ENCODE data around the gene KLHDC8A.
A peak's percentile ranks its signal among the peaks of the same experiment; 100 is the strongest.

Gene KLHDC8A

DNA sequence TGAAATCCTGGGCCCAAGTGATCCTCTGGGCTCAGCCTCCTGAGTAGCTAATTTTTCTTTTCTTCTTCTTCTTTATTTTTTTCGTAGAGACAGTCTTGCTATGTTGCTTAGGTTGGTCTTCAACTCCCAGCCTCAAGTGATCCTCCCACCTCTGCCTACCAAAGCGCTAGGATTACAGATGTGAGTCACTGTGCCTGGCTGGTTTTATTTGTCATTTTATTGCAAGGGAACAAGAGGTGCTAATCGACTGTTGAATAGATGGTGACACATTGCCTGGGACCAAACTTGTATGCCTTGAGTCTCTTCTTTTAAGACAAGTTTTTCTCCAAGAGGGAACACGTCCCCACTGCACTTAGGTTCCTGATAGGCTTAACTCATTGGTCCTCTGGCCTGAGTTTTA, 20.0 kb upstream of the KLHDC8A start:
- TF ChIP-seq, protein P1, sequence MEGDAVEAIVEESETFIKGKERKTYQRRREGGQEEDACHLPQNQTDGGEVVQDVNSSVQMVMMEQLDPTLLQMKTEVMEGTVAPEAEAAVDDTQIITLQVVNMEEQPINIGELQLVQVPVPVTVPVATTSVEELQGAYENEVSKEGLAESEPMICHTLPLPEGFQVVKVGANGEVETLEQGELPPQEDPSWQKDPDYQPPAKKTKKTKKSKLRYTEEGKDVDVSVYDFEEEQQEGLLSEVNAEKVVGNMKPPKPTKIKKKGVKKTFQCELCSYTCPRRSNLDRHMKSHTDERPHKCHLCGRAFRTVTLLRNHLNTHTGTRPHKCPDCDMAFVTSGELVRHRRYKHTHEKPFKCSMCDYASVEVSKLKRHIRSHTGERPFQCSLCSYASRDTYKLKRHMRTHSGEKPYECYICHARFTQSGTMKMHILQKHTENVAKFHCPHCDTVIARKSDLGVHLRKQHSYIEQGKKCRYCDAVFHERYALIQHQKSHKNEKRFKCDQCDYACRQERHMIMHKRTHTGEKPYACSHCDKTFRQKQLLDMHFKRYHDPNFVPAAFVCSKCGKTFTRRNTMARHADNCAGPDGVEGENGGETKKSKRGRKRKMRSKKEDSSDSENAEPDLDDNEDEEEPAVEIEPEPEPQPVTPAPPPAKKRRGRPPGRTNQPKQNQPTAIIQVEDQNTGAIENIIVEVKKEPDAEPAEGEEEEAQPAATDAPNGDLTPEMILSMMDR (IDR thresholded peaks at IDR 0.05): no peak

DNA sequence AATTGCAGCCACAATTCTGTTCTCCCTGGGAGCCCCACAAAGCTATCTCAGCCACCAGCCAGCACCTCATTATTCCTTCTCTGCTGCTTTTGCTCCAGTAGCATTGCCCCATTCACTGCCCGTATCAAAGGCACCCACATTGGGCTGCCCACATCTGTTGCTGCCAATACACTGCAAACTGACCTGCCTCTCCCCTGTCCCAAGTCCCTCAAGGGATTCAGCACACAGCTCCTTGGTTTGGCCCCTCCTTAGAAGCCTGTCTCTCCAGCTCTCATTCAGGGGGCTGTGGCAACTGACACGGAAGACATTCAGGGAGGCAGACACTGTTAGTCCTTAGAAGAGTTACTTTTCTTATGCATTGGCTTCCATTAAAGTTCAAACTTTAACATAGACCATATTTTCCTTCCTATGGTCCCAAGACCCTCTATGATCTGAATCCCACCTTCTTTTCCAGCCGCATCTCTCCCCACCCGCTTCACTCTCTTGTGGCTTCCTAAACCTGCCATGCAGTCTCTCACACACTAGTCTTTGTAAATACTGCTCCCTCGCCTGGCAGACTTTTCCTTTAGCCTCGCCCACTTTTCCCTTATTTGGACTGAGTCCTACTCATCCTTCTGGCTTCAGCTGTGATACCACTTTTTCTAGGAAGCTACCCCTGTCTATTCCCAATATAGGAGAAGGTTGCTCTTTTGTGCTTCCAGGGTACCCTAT, 19.3 kb upstream of the KLHDC8A start:
- Histone ChIP-seq H3K4me1 (peaks cover 21% of the 10 kb centered on the region), H3K4me3 (ENCODE audit: low read depth, low read length) (no peak overlapping the region), H2AFZ (no peak overlapping the region), H3K9me3 (ENCODE audit: control insufficient read depth, low read length) (no peaks in the 10 kb centered on the region), H3K4me2 (ENCODE audit: low read length) (no peak overlapping the region), H3K27ac (peak overlapping the region; percentile 41), H3K9ac (no peak overlapping the region), H3K79me2 (no peaks in the 10 kb centered on the region), H3K36me3 (ENCODE audit: control insufficient read depth, insufficient read depth, low read length) (no peaks in the 10 kb centered on the region), H3K27me3 (ENCODE audit: control insufficient read depth, insufficient read depth, low read length) (no peaks in the 10 kb centered on the region)
- TF ChIP-seq, protein P1 (IDR thresholded peaks at IDR 0.05): no peak

More for the DNA sequence above, 20.0 kb upstream of the KLHDC8A start:
- Histone ChIP-seq H3K4me1 (peaks cover 21% of the 10 kb centered on the region), H3K9me3 (ENCODE audit: control insufficient read depth, low read length) (no peaks in the 10 kb centered on the region), H3K27ac (no peak overlapping the region), H3K27me3 (ENCODE audit: control insufficient read depth, insufficient read depth, low read length) (no peaks in the 10 kb centered on the region), H3K36me3 (ENCODE audit: control insufficient read depth, insufficient read depth, low read length) (no peaks in the 10 kb centered on the region), H3K79me2 (no peaks in the 10 kb centered on the region), H3K9ac (no peak overlapping the region), H3K4me2 (ENCODE audit: low read length) (no peak overlapping the region), H3K4me3 (ENCODE audit: low read depth, low read length) (no peak overlapping the region), H2AFZ (no peak overlapping the region)

- Histone ChIP-seq H3K9ac (no peak overlapping the region), H3K4me3 (ENCODE audit: low read depth, low read length) (no peak overlapping the region), H3K36me3 (ENCODE audit: control insufficient read depth, insufficient read depth, low read length) (no peaks in the 10 kb centered on the region), H3K4me1 (peaks cover 26% of the 10 kb centered on the region), H3K27me3 (ENCODE audit: control insufficient read depth, insufficient read depth, low read length) (no peaks in the 10 kb centered on the region), H3K9me3 (ENCODE audit: control insufficient read depth, low read length) (no peaks in the 10 kb centered on the region), H2AFZ (peak overlapping the region; percentile 60), H3K27ac (peak overlapping the region; percentile 60), H3K4me2 (ENCODE audit: low read length) (no peak overlapping the region), H3K79me2 (no peaks in the 10 kb centered on the region)
- TF ChIP-seq, protein P1 (IDR thresholded peaks at IDR 0.05): no peak
Observed at GRCh38 chr1:205374210-205375078, 17.7 kb upstream of the KLHDC8A start.

GRCh38 chr1:205373798-205374175, 17.1 kb upstream of the KLHDC8A start:
- peak overlapping the region; percentile 60 for H3K27ac ChIP-seq

More at GRCh38 chr1:205373798-205374175, 17.1 kb upstream of the KLHDC8A start:
- Histone ChIP-seq H3K4me2 (ENCODE audit: low read length) (no peak overlapping the region), H3K27me3 (ENCODE audit: control insufficient read depth, insufficient read depth, low read length) (no peaks in the 10 kb centered on the region), H2AFZ (no peak overlapping the region), H3K4me1 (peaks cover 28% of the 10 kb centered on the region), H3K36me3 (ENCODE audit: control insufficient read depth, insufficient read depth, low read length) (no peaks in the 10 kb centered on the region), H3K9ac (no peak overlapping the region), H3K79me2 (no peaks in the 10 kb centered on the region), H3K4me3 (ENCODE audit: low read depth, low read length) (no peak overlapping the region), H3K9me3 (ENCODE audit: control insufficient read depth, low read length) (no peaks in the 10 kb centered on the region)
- TF ChIP-seq, protein P1 (IDR thresholded peaks at IDR 0.05): no peak
